ENCODE data around the gene TTLL10.

GRCh38 chr1:1236176-1236763 lies 62.6 kb downstream of the TTLL10 start:
- no peak for TF ChIP-seq CTCF (IDR thresholded peaks at IDR 0.05)
- no peak for TF ChIP-seq POLR2A (IDR thresholded peaks at IDR 0.05)

Data from vagina (tissue), 2 donors.